HG02610 (cell line): ENCODE measurements around the gene TAS1R3.

Experiments used
- ATAC-seq: cut with Tn5 transposase; IDR thresholded peaks from one replicate; pipeline ENCODE4 v1.9.1; 2021; ENCODE audit warnings: mild to moderate bottlenecking, moderate library complexity; ENCODE audit not compliant: unreplicated experiment

The TAS1R3 gene

GRCh38 chr1:1335792-1336248 is 4.7 kb downstream of the TAS1R3 start:
- no peak for ATAC-seq

GRCh38 chr1:1336446-1336845 is 5.4 kb downstream of the TAS1R3 start:
- no peak for ATAC-seq

- no peak for ATAC-seq
These were observed 6.1 kb downstream of the TAS1R3 start for GRCh38 chr1:1336931-1337792.

- no peak for ATAC-seq
These were observed 6.7 kb downstream of the TAS1R3 start for GRCh38 chr1:1337793-1338147.

GRCh38 chr1:1338278-1338677 is 7.2 kb downstream of the TAS1R3 start:
- no peak for ATAC-seq

GRCh38 chr1:1340185-1340584 is 9.1 kb downstream of the TAS1R3 start:
- no peak for ATAC-seq

- ATAC-seq, result no peak
These were observed 9.9 kb downstream of the TAS1R3 start for GRCh38 chr1:1340791-1341548.

GRCh38 chr1:1341549-1342021 is 10.5 kb downstream of the TAS1R3 start:
- ATAC-seq, result no peak

- no peak for ATAC-seq
These were observed 11.0 kb downstream of the TAS1R3 start for GRCh38 chr1:1342061-1342562.

GRCh38 chr1:1342584-1343115 is 11.6 kb downstream of the TAS1R3 start:
- ATAC-seq, result no peak

- no peak for ATAC-seq
These were observed 12.8 kb downstream of the TAS1R3 start for GRCh38 chr1:1343811-1344421.

GRCh38 chr1:1344655-1345361 is 13.7 kb downstream of the TAS1R3 start:
- ATAC-seq, result no peak

- no peak for ATAC-seq
These were observed 14.3 kb downstream of the TAS1R3 start for GRCh38 chr1:1345384-1345783.

- ATAC-seq, result no peak
These were observed 14.9 kb downstream of the TAS1R3 start for GRCh38 chr1:1345860-1346500.

GRCh38 chr1:1346501-1346890 is 15.4 kb downstream of the TAS1R3 start:
- ATAC-seq, result no peak

- ATAC-seq, result no peak
These were observed 16.0 kb downstream of the TAS1R3 start for GRCh38 chr1:1347026-1347595.

- ATAC-seq, result no peak
These were observed 16.8 kb downstream of the TAS1R3 start for GRCh38 chr1:1347663-1348419.

GRCh38 chr1:1348420-1349255 is 17.6 kb downstream of the TAS1R3 start:
- peak; percentile 31 for ATAC-seq
